Astrocyte of the cerebellum (primary cell): ENCODE measurements around the gene LCMT2.

Source experiments
- DNase-seq: peaks from one replicate; pipeline ENCODE4 v3.0.0-alpha.2; 2011; ENCODE audit warnings: low read depth
- H3K4me3 ChIP-seq: 2 replicates; pipeline ENCODE4 v1.5.1; 2011; ENCODE audit warnings: mild to moderate bottlenecking, low read depth, low read length, moderate library complexity
- in situ Hi-C: cut with HindIII; loops from 2 replicates; pipeline ENCODE4 v1.10.0; 2017; ENCODE audit warnings: low sequenced_read_pairs
- TF ChIP-seq, protein P1 (sequence below): IDR thresholded peaks from 2 replicates; pipeline ENCODE4 v1.5.1; 2012; ENCODE audit warnings: low read length, low read depth, moderate library complexity, mild to moderate bottlenecking; ENCODE audit errors: missing control alignments

LCMT2 gene

GRCh38 chr15:43316016-43316970, 14.1 kb downstream of the LCMT2 start:
- H3K4me3 ChIP-seq = no peak overlapping the region
- in situ Hi-C loops = no loop called here
- TF ChIP-seq, protein P1, sequence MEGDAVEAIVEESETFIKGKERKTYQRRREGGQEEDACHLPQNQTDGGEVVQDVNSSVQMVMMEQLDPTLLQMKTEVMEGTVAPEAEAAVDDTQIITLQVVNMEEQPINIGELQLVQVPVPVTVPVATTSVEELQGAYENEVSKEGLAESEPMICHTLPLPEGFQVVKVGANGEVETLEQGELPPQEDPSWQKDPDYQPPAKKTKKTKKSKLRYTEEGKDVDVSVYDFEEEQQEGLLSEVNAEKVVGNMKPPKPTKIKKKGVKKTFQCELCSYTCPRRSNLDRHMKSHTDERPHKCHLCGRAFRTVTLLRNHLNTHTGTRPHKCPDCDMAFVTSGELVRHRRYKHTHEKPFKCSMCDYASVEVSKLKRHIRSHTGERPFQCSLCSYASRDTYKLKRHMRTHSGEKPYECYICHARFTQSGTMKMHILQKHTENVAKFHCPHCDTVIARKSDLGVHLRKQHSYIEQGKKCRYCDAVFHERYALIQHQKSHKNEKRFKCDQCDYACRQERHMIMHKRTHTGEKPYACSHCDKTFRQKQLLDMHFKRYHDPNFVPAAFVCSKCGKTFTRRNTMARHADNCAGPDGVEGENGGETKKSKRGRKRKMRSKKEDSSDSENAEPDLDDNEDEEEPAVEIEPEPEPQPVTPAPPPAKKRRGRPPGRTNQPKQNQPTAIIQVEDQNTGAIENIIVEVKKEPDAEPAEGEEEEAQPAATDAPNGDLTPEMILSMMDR = no peak
- no peak for DNase-seq

DNA sequence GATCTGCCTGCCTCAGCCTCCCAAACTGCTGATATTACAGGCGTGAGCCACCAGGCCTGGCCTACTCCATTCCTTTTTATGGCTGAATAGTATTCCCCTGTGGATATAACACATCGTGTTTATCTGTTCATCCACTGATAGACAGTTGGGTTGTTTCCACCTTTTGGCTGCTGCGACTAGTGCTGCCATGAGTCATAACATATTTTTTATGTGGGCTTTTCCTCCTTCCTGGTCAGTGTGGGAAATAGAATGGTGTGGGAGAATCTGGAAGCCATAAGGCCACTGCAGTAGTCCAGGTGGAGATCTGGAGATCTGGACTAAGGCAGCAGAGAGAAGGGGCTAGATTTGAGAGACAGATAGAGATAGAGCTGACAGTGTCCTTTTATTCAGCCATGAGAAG, 16.2 kb downstream of the LCMT2 start:
- in situ Hi-C loops = no loop called here
- TF ChIP-seq, protein P1 = no peak
- no peak overlapping the region for H3K4me3 ChIP-seq
- DNase-seq = no peak

DNA sequence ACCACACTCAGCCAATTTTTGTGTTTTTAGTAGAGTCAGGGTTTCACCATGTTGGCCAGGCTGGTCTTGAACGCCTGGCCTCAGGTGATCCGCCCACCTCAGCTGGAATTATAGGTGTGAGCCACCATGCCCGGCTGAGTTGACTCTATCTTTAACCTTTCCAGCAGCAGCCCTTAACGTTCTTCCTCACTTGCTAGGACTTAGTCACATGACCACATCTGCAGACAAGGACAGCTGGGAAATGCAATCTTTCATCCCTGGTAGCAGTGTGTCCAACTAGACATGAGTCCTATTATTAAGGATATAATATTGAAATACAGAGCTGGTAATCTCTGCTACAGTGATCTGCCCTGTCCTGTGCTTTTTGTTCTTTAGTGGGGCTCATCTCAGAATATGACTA, 18.0 kb downstream of the LCMT2 start:
- in situ Hi-C loops = no loop called here
- TF ChIP-seq, protein P1 = no peak
- no peak for DNase-seq
- H3K4me3 ChIP-seq = no peak overlapping the region

GRCh38 chr15:43302205-43302817, 28.1 kb downstream of the LCMT2 start, which contains the start of gene TGM7:
Gene TGM7, minus strand, starts transcription at chr15:43302255.
- H3K4me3 ChIP-seq = no peak within 1 kb of the TSS
- TF ChIP-seq, protein P1 = no peak
- in situ Hi-C loops = loop anchor here (5.0 kb wide), 1 partner anchor 55 kb away; no protein-coding TSS in a partner anchor
- DNase-seq = no peak

- H3K4me3 ChIP-seq = no peak overlapping the region
- in situ Hi-C loops = loop anchor here (5.0 kb wide), 1 partner anchor 53 kb away; no protein-coding TSS in a partner anchor
- no peak for DNase-seq
- TF ChIP-seq, protein P1 = no peak
These were observed 30.5 kb downstream of the LCMT2 start for GRCh38 chr15:43299884-43300283.

GRCh38 chr15:43299411-43299810, 31.0 kb downstream of the LCMT2 start:
- DNase-seq = no peak
- TF ChIP-seq, protein P1 = no peak
- in situ Hi-C loops = no loop called here
- no peak overlapping the region for H3K4me3 ChIP-seq
